Activated CD4-positive, alpha-beta T cell treated with anti-CD3 and anti-CD28 coated beads, Interleukin-2, Interleukin-6, amounts not matched to agents 100 ng/mL and 50 ng/mL, durations not matched to agents 16 hours and 8 hours (primary cell): ENCODE results near the gene DYNLT4.
"Not testable (repeated sequence)": the region's sequence is repeated elsewhere in the genome, so short reads cannot be mapped to it uniquely, and the experiment has no call there.

Experiments used
- DNase-seq: peaks from one replicate; pipeline ENCODE4 v3.0.0-alpha.2; 2020

Gene DYNLT4

DNA sequence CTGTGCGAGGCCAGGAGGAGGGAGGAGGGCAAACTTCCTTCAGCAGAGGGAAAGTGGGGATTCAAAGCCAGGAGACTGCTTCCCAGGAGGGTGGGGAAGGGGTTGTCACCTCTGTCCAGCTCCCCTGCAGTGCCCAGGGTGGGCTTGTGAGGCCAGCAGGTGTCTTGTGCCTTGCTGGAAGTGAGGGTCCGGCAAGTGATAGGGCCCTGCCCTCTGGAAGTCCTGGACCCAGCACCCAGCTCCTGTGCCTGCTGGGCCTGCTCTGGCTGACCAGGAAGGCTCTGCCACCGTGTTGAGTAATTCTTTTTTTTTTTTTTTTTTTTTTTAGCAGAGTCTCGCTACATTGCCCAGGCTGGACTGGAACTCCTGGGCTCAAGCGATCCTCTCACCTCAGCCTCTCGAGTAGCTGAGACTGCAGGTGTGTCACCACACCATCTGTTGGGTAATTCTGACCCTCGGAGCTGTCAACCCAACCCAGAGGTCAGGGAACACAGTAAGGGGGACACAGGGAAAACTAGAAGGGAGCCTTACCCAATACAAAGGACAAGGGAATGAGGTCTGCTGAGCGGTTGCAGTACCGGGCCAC lies 20.2 kb downstream of the DYNLT4 start:
- no peak for DNase-seq

DNA sequence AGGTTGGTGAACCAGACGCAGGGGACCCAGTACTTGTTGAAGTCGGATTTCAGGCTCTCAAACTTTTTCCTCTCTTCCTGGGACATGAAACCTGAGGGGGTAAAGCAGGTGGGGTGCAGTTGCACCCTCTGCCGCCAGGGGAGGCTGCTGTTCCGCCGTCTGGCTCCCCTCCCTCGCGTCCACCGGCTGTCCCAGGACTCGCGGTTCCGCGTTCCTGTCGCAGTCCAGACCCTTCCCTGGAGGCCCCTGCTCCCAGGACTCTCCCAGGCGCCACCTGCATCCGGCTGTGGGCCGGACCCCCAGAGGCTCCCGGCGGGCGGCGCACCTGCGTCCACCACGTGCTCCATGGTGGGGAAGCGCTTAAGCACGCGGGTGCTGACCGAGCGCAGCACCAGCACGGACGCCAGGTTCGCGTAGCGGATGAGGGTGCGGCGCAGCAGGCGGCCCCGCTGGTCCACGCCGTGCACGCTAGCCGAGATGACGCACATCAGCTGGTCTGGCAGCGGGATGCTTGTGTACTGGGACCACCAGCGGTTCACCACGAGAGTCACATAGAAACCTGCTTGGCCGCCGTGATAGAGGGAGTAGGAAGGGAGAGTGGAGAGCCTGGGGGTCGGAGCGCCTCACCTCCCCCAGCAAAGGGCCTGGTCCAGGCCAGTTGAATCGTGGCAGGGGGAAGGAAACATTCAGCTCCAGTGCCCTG lies 20.9 kb downstream of the DYNLT4 start:
- DNase-seq: peak; percentile 81

DNA sequence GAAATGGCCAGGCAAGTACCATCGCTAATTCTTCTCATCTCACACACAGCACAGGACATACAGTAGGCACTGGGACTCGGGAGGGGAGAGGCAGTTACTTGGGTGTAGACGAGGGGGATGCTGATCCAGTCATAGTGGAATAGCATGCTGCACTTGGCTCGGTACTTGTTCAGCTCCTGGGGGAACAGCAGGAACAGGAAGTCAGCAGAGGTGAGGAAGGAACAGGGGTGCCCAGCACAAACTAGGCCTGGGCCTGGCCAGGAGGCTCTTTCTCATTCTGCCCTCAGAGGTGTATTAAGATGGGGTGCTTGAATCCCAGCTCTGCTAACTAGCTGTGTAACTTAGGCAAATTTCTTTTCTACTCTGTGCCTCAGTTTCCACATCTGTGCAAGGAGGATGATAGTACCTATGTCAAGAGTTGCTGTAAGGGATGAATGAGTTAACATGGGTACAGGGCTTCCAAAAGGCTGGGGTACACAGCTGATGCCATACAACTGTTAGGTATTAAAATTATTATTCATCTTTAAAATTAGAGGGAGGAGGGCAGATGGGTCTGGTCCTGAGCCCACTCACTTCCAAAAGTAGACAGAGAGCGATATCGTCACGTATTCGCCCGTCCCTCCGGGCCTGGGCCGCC lies 21.5 kb downstream of the DYNLT4 start:
- DNase-seq: no peak

DNA sequence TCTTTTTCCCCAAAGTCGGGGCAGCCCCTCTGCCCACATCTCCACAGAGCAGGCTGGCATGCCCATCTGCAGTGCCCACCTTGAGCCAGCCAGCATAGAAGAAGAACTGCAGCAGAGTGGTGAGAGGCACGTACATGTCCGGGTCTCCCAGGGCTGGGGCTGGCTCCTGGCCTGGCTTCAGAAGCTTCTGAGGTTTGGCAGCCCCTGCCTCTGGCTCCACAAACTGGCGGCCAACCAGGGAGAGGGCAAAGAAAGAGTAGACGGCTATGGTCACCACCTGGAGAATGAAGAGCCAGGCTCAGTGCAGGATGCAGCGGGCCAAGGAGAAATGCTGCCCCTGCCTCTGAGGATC lies 22.1 kb downstream of the DYNLT4 start:
- no peak for DNase-seq

DNA sequence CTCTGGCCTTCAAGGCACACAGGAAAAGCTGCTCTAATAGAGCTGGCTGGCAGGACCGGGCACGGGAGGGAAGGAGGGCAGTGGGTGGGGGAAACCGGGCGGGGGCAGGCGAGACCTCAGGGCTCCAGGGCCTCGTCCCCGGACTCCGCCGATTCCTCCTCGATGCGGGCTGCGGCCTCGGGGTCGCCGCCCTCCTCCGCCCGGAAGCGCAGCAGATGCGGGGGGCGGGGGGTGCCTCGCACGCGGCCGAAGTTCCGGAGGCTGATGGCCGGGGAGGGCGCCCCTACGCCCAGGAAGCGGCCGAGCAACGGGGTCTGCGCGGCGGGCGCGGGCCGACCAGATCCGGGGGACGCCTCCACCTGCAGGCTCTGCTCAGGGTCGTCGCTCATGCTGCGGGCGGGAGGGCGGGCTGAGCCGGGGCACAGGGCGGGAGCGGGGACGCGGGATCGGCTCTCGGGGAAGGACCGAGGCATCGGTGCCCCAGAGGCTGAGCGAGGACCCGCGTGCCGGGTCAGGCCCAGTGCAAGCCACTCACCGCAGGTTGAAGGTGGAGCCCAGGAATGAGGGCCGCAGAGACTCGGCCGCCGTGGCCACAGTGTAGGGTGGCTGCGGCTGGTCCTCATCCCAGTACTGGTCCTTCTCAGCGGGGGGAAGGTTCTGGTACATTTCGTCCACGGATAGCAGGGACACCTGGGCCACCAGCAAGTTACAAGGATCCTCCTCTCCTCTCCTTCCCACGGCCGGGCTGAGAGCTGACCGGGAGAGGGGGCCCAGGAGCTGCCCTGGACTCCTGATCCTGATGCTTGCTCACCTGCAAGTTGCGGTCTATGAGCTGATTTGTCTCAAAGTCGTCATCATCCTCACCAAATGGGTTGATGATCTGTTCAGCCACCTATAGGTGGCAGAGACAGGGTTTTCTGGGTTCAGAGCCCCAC lies 22.8 kb downstream of the DYNLT4 start:
- DNase-seq: peak; percentile 43

DNA sequence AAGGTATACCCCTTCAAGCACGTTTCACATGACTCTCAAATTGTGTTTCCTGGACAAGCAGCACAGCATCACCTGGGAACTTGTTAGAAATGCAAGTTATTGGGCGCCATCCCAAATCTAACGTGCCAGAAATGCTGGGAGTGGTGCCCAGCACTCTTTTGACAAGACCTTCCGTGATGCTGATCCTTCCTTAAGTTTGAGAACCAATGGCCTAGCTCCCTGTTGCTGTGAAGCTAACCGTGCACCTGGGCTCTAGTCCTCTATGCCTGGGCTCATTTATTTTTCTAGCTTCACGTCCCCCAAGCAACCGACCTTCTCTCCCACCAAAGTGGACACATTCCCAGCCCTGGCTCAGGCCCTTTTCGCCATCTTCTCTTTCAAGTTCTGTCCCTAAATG lies 23.5 kb downstream of the DYNLT4 start:
- DNase-seq: no peak

DNA sequence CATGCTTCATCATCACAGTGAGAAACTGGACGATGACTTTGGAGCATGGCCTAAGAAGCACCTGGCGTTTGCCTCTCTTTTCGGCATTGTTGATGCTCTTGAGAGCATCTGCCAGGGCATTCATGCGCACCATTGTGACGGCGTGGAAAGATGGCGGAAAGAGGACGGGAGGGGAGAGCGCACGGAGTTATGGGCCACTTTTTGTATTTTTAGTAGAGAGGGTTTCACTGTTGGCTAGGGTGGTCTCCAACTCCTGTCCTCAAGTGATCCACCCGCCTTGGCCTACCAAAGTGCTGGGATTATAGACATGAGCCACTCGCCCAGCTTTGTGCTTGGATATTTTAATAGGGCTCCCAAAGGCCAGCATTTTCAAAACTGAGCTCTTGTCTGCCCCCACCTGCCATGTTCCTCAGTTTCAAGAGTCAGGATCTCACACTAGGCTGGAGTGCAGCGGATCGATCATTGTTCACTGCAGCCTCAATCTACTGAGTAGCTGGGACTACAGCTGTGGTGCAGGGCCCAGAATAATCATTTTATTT lies 26.5 kb downstream of the DYNLT4 start:
- DNase-seq: no peak

DNA sequence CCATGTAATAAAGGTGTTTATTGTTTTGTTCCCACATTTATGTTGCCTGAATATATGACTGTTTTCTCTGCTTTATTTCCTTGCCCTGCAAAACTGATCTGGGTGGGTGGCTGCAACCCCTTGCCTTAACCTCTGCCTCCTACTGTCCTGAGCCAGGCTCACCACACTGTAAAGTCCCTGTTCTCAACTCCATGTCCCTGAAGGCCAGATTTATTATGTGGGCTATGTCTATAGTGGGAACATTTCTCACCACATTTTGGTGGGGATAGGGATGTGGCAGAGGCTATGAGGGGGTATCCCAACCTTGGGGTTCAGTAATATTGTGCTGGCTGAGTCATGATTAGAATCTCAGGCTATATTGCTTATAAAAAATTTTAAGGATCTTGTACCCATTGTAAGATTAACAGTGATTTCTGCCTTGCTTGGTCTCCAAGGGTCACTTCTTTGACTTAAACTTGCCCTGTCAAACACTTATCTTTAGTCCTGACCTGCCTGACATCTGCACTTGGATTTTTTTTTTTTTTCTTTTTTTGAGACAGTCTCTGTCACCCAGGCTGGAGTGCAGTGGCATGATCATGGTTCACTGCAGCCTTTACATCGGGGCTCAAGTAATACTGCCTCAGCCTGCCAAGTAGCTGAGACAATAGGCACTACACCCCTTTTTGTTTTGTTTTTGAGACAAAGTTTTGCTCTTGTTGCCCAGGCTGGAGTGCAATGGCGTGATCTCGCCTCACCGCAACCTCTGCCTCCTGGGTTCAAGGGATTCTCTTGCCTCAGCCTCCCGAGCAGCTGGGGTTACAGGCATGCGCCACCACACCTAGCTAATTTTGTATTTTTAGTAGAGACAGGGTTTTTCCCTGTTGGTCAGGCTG lies 28.2 kb downstream of the DYNLT4 start:
- DNase-seq: no peak

DNA sequence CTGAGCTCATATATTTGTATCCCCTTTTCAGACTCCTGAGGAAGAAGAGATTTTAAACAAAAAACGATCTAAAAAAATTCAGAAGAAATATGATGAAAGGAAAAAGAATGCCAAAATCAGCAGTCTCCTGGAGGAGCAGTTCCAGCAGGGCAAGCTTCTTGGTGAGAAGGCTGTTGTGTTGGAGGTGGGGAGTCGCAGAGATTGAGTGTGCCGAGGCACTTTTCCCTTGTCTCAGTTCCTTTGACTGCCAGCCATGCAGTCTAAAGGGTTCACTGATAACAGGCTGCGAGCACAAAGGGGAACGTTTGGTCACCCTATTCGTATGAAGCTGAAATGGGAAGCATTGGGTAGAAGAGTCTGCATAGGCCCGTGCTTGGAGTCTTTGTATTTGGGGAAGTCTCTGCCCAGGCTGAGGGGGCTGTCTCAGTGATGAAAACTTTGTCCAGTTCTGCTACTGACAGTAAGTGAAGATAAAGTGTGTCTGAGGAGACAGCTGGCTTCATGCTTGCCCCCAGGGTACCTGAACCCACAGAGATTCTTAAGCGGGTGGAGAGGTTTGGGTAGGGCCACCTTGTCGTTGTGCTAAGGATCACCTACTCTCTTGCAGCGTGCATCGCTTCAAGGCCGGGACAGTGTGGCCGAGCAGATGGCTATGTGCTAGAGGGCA lies 29.0 kb downstream of the DYNLT4 start:
- no peak for DNase-seq

DNA sequence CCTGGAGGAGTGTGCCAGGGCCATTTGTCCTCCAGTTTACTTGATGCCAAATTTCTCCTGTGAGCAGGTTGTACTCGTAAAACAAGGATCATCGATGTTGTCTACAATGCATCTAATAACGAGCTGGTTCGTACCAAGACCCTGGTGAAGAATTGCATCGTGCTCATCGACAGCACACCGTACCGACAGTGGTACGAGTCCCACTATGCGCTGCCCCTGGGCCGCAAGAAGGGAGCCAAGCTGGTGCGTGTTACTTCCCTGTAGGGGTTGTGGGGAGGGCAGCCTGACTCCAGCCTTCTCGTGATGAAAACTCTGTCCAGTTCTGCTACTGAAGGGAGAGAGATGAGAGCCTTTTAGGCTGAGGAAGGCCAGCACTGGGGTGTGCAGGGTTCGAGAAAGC lies 29.6 kb downstream of the DYNLT4 start:
- no peak for DNase-seq

DNA sequence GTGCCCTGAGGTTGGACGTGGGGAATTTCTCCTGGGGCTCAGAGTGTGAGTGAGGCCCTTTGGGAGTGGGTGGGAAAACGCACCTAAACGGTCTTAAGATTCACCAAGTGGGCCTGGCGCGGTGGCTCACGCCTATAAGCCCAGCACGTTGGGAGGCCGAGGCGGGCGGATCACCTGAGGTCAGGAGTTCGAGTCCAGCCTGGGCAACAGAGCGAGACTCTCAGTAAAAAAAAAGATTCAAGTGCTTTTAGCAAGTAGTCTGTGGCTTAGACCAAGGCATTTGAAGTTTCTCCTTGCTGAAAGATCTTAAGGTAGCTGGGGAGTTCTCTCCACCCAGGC lies 30.5 kb downstream of the DYNLT4 start:
- DNase-seq: peak; percentile 20

DNA sequence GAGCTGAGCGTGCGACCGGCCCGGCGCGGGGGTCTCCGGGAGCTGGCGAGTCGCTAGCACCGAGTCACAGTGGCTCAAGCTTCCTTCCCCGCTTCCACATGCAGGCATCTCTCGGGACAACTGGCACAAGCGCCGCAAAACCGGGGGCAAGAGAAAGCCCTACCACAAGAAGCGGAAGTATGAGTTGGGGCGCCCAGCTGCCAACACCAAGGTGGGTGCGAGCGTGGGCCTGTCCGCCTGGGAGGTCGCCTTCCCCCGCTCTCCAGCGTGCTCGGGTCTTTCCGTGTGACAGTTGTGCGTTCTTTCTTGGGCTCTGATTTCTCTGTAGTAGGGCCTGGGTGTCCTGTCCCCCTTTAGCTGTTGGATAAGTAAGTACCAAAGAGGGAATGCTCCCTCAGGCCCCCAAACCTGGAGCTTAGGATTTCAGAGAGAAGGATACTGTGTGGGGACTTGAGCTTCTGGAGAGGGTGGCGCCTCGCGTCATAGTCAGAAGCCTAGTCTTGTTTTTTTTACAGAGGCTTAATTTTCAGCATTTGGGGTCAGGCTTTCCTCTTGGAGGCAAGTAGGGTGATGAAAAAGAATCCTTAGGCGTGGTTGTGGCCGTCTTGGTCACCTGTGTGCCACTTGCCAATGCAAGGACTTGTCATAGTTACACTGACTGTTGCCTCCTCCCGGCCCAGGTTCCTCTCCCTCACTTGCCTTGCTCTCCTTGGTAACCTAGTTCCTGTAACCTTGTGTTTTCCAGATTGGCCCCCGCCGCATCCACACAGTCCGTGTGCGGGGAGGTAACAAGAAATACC lies 31.0 kb downstream of the DYNLT4 start:
- peak; percentile 50 for DNase-seq

DNA sequence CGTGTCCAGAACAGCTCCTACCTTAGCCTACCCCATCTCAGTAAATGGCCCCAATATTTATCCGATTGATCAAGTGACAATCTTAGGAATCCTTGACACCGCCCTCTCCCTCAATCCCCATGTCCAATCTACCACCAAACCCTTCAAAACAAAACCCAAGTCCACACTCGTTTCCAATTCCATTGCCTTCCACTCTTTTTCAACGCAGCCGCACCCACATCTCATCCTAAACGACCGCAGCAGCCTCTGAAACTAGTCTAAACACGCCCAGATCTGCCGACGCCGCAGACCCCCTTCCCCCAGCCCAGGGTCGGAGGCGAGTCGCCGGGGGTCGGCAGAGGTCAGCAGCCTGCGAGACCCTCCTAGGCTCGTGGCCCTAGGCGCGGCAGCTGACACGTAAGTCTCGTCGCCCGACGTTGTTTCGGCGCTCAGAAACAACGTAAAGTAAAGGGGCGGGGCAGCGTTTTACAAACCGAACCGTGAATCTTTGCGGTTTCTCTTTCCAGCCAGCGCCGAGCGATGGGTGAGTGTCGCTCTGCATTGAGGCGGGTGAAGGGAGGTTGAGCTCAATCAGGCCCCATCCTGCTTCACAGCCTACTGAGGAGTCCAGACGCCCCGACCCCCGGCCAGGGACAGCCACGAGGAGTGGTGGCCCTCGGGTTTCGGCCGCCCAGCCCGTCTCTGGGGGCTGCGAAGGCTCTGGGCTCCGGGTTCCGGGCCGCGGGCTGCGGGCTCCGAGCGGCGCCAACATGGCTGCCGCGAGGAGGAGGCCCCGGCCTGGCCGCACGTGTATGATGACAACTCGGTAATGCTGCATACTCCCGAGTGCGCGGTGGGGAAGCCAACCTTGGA lies 31.8 kb downstream of the DYNLT4 start, which contains the start of gene RPS8:
RPS8 (plus strand) TSS at position 463 of the 852 bp plus-strand sequence; CDS start at position 520, 57 bp downstream.
- peak; percentile 94 for DNase-seq

DNA sequence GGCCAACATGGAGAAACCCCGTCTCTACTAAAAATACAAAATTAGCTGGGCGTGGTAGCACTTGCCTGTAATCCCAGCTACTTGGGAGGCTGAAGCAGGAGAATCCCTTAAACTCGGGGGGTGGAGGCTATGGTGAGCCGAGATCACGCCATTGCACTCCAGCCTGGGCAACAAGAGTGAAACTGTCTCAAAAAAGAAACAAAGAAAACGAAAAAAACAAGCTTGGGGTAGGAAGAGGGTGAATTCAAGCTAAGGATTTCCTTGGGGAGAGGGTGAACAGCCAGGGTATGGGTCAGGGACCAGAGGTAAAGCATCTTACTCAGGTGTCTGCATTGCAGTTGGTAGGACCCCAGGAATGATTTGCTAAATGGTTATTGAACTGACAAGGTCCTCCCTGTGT lies 40.7 kb downstream of the DYNLT4 start:
- DNase-seq: not testable (repeated sequence)

DNA sequence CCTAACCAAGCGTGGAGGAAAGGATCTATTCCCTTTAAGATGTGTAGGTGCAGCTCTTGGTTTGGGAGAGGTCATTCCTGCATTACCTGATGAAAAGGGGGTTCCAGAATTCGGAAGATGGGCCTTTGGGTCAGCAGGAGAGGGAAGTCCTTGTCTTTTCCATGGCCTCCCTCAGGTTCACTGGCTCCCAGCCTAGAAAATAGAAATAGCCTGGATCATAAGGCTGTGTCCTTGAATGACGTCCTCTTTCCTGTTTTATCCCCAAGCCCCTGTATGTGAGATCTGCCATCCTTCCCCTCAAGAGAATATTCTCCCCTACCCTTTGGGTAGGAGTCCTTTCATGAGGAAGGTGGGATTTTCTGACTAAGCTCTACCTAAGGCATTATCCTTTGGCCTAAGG lies 46.3 kb downstream of the DYNLT4 start:
- no peak for DNase-seq

DNA sequence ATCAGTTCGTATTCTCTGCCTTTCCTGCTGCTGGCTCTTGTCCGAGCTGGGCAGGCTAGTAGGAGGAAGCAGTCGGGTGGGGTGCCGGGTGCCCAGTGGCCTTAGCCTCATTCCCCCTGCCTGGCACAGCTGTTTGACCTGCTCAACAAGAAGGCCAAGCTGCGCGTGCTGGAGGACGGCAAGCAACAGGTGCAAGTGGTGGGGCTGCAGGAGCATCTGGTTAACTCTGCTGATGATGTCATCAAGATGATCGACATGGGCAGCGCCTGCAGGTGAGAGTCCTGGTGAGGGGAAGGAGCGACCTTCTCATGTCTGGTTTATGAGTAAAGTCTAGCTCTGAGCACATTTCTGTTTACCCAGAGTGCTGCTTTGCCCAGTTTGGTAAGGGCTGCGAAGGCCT lies 48.1 kb downstream of the DYNLT4 start:
- no peak for DNase-seq

DNA sequence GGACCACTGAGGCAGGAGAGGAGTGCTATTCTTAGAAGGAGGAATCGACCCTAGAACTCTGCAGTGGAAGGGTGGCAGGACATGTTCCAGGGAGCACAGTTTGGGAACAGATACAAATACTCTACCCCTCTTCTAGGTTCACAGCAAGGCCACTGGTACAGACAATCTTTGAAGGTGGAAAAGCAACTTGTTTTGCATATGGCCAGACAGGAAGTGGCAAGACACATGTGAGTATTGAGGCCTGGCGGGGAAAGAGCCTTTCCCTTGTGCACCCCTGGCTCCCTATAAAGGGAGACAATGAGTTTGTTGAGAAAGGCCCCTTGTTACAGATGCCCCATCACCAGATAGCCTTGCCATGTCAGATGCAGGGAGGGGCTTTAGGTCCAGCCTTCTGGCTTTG lies 49.7 kb downstream of the DYNLT4 start:
- no peak for DNase-seq
